Endometrium (tissue), 2 donors: ENCODE measurements around the gene SERINC3.

Source experiments
- FAIRE-seq: peaks from 2 replicates; lab custom pipeline; 2012; peaks lifted over from hg19 to GRCh38; lab: Jason Lieb, UNC
- donor health status: control.
- donor health status: control.

Gene SERINC3

GRCh38 chr20:44532981-44533331 is 11.1 kb upstream of the SERINC3 start:
- FAIRE-seq = no peak

GRCh38 chr20:44532259-44532980 is 10.6 kb upstream of the SERINC3 start:
- FAIRE-seq = no peak

DNA sequence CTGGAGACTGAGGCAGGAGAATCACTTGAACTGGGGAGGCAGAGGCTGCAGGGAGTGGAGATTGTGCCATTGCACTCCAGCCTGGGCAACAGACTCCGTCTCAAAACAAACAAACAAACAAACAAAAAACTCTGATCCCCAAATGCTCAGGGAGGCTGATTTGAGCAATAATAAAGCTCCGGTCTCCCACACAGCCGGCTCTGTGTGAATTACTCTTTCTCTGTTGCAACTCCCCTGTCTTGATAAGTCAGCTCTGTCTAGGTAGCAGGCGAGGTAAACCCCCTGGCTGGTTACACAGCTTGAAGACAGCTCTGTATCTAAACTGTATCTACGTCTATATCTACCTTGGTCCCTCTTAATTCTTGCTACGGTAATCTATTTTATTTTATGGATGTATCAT is 6.4 kb upstream of the SERINC3 start:
- FAIRE-seq = no peak

DNA sequence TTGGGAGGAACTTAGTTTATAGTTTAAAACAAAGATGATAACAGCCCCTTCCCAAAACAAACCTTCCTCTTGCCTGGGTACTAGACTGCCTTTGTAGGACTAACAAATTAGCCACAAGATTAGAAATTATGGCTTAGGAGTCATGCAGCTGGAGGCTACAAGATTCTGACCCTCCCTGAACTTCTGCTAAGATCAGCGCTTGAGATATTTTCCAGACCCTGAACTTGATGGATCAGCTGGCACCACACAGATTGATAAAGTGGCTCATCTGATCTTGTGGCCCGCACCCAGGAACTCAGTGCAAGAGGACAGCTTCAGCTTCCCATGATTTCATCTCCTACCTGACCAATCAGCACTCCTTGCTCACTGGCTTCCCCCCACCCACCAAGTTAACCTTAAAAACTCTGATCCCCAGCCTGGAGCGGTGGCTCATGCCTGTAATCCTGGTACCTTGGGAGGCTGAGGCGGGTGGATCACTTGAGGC is 5.9 kb upstream of the SERINC3 start:
- no peak for FAIRE-seq

GRCh38 chr20:44526129-44526528 is 4.3 kb upstream of the SERINC3 start:
- FAIRE-seq = no peak

DNA sequence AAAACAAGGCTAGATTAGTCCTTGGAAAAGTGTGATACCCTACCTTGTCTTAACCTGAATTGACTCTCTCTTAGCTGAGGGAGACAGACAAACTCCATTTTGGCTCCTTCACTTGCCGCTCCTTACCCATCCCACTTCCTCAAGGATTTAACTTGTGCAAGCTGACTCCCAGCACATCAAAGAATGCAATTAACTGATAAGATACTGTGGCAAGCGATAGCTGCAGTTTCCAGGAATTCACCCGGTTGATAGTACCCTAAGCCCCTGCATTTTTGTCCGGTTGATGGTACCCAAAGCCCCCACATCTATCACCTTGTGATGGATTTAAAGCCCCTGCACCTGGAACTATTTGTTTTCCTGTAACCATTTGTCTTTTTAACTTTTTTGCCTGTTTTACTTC is 1.9 kb upstream of the SERINC3 start:
- FAIRE-seq = no peak

GRCh38 chr20:44522841-44523240 is 971 bp upstream of the SERINC3 start:
- no peak for FAIRE-seq

DNA sequence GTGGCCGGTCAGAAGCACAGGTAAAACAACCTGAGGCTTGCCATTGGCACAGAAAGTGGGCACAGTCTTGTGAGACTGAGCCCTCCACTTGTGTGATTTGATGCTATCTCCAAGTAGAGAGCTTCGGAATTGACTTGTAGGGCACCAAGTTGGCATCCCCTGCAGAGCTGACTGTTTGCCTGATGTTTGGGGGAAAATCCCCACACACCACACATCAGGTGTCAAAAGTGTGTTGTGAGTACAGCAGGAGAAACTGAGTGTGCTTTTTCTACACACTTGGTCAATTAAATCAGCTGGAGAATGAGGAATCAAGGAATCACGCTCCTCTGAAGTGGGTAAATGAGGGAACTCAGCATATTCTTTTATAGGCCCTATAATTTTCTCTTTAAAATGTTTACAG is 989 bp downstream of the SERINC3 start:
- no peak for FAIRE-seq

- no peak for FAIRE-seq
Observed at GRCh38 chr20:44518248-44518647, 3.6 kb downstream of the SERINC3 start.

DNA sequence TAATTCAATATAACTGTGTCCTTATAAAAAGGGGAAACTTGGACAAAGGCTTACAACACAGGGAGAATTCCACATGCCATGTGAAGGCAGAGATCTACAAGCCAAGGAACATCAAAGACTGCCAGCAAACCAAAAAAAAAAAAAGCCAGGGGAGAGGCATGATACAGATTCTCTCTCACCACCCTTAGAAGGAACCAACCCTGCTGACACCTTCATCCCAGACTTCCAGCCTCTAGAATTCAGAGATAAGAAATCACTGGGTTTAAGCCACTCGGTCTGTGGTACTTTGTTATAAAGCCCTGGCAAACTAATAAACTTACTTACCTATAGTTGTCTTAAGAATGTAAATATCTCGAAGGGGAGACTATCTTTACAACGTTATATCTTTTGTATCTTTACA is 4.4 kb downstream of the SERINC3 start:
- no peak for FAIRE-seq

- FAIRE-seq = no peak
Observed at GRCh38 chr20:44516491-44516890, 5.4 kb downstream of the SERINC3 start.

GRCh38 chr20:44513871-44514270 is 8.0 kb downstream of the SERINC3 start:
- FAIRE-seq = no peak

DNA sequence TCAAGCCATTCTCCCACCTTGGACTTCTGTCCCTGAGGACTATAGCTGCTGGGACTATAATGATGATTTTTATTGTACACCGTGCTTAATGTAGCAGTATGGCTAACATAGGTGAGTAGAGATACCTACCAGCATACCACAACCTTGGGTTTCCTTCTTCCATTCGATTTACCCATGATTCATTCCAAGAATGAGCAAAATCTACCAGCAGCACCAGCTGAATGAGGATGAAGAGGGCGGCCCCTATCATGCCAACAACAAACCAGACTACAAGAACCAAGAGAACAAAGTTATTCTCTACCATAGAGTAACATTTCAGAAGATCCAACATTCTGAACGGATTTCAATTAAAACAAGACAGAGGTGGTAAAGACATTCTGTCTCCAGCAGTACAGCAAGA is 12.1 kb downstream of the SERINC3 start:
- no peak for FAIRE-seq

- FAIRE-seq = no peak
Observed at GRCh38 chr20:44504402-44505307, 17.2 kb downstream of the SERINC3 start.

GRCh38 chr20:44502968-44503367 is 18.9 kb downstream of the SERINC3 start:
- no peak for FAIRE-seq

DNA sequence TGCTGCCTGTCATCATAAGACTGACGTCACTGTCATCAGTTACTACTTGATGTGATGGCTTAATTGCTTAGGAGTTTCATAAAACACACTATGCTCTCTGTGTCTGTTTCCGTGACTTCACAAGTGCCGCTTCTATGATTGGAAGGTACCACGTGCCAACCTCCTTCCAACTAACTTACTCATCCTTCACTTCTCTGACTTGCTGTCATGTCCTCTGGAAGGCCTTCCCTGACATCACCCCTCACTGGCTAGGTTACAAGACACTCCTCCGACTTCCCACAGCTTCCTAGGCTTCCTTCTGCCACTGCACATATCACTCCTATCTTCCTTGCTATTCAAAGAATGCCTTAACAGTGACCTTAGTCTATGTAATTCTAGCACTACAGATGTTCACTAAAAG is 20.4 kb downstream of the SERINC3 start:
- FAIRE-seq = no peak

DNA sequence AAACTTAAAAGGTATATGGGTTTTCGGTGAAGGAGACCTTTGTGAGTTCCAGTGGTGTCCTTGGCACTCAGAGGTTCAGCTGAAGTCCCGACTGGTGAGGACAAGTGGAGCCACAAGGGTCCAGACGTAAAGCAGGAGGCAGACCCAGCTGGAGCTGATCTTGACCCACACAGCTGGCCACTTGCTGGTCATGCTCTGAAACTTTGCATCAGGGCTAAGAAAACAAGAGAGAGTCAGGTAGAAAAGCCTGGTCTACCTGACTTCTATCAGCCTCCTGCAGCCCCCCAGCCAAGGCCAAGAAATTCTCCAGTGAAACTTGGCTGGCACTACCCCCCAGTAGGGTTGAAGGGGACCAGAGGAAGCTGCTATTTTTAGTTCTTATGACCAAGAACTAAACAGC is 21.6 kb downstream of the SERINC3 start:
- no peak for FAIRE-seq

DNA sequence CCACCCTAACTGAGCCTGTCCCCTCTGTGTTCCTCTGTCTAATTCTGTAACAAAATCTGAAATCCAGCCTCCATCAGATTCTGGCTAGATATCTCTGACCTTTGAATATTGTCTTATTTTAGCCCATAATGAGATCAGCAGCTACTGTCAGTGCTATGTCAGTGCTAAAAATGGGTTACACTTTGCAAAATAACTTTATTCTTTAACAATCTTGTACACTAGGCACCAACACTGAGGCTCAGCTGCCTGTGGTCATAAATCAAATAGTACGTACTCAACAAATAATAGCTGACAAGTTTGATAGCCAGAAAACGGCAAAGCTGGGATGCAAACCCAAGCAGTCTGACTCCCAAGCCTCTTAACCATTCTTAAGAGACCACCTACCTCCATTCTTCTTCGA is 24.1 kb downstream of the SERINC3 start:
- no peak for FAIRE-seq

DNA sequence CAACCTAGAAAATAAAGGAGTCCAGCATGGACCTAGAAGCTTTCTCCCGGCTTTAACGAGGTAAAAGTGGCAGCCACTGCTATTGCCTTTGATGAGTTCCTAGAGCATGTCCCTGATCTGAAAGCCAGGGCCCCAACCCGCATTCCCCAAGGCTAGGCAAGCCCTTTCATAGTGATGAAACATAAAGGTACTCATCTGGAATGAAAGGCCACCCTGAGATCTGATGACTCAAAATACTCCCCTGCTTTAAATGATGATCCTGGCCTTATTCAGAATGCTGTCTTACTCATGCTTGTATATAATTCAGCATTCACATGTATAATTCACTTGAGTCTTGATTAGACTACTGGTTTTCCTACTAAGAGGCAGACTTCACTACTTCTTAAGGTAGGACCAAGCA is 24.9 kb downstream of the SERINC3 start:
- no peak for FAIRE-seq

DNA sequence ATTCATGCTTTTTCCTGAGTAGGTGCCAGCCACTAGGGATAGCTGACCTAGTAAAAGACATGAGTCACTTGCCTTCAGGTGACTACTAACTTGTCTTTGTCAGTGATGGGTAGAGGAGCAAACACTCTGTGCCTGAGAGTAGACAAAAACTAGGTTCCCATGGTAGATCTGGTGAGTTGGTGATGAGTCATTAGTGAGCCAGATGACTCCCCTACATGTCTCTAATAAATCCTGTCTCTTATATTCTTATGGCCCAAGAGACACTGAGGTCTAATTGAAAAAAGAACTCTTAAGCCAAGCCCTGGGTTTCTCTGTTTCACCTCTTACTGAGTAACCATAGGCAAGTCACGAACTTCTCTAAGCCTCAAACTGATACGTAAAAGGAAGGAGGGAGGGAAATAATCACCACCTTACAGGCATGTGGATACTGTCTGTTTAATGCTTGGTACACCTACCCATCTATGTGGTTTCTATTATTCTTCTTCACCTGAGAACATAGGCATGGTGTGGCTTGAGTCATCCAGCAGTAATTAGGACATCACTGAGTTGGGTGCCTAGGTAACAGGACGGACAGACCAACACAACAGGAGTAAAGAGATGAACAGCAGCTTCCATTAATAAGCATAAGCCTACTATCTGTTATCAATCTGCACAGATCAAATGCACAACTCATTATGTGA is 25.9 kb downstream of the SERINC3 start:
- no peak for FAIRE-seq

DNA sequence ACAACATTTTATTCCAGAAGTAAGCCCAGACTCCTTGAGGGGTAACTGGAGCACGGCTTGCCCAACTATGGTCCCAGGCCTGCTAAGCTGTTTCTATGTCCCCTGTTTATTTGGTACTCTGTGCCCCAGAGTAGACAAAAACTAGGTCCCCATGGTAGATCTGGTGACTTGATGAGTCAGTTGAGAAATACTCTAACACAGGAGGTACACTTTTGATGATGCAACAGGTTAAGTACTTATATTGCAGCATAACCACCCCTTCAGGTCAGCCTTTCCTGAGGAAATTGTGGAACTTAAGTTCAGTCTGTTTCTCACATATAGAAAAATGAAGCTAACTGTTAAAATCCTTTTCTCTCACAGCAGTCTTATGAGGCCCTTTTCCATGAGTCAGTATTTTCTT is 26.6 kb downstream of the SERINC3 start:
- FAIRE-seq = no peak

- no peak for FAIRE-seq
Observed at GRCh38 chr20:44494681-44495080, 27.2 kb downstream of the SERINC3 start.

GRCh38 chr20:44494266-44494665 is 27.6 kb downstream of the SERINC3 start:
- no peak for FAIRE-seq
